Activated gamma-delta T cell treated with Interleukin-2 at 50 U/mL for 16 hours (primary cell): ENCODE data around the gene GRWD1.
"Not testable (repeated sequence)": the region's sequence is repeated elsewhere in the genome, so short reads cannot be mapped to it uniquely, and the experiment has no call there.

ENCODE experiments used
- DNase-seq: peaks from one replicate; pipeline ENCODE4 v3.0.0-alpha.2; 2020

GRWD1 gene

DNA sequence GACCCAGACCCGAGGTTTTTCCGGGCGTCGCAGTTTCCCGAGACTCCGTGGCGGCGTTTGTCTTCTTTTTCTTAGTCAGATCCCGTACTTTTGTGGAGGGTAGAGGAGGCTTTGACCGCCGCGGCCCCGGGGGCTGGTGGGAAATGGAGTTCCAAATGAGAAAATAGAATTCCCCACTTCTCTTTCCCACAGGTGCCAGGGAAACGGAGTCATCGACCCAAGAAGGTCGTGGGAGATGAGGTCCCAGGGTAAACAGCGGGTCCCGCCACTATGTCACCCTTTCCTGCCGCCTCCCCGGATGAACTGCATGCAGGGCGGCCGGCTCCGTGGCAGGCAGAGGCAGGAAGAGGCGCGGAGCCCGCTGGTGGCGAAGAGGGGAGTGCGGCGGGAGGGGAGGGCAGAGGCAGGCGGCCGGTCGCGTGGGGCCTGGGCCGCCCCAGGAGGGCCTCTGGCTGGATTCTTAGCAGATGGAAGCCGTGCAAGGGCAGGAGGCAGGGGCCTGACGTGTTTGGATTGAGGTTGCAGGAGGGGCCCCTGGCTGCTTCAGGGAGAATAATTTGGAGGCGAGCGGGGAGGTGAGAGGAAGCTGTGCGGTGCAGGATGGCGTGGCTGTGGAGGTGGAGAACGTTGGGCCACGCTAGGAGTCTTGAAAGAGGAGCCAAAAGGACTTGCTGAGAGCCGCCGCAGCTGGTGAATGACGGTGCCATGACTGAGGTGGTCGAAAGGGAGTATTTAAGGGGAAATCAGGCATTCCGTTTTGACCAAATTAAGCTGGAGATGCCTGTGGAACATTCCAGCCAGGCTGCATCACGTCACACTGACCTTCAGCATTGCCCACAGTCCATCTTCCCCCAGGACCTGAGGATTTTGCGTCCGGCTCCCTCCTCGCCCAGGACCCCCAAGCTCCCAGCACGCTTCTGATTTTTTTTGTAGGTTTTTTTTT lies 35.0 kb downstream of the GRWD1 start:
- DNase-seq = peak; percentile 53

DNA sequence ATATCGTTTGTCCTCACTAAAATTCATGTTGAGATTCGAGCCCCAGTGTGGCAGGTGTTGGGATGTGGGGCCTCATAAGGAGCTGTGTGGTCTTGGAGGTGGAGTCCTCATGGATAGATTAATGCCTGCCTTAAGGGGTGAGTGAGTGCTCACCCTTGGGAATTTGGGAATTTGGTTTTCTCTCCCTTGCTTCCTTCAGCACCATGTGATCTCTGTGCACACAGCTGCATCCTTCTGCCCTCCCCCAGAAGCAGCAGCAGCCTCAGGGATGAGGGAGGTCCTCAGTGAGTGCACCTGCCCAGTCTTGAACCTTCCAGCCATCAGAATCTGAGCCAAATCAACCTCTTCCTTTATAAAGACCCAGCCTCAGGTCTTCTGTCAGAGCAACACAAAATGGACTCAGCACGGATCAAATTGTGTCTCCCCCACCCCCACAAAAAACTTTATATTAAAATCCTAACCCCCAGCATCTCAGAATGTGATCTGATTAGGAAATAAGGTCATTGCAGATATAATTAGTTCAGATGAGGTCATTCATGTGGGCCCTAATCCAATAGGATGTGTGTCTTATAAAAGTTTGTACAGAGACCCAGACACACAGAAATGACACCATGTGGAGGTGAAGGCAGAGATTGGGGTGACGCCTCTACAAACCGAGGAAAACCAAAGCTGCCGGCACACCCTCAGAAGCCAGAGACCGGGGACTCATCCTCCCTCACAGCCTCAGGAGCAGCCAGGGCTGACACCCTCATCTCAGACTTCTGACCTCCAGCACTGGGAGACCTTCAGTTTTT lies 36.3 kb downstream of the GRWD1 start:
- DNase-seq = no peak

DNA sequence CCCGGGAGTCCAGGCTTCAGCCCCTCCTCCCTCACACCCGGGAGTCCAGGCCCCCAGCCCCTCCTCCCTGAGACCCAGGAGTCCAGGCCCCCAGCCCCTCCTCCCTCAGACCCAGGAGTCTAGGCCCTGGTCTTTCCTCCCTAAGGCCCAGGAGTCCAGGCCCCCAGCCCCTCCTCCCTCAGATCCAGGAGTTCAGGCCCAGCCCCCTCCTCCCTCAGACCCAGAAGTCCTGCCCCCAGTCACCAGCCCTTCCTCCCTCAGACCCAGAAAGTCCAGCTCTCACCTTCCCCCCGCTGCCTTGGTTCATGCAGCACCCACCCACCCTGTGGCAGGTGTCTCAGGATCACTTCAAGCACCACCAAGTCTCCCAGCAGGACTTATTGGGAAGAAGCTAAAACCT lies 37.5 kb downstream of the GRWD1 start:
- DNase-seq = no peak

DNA sequence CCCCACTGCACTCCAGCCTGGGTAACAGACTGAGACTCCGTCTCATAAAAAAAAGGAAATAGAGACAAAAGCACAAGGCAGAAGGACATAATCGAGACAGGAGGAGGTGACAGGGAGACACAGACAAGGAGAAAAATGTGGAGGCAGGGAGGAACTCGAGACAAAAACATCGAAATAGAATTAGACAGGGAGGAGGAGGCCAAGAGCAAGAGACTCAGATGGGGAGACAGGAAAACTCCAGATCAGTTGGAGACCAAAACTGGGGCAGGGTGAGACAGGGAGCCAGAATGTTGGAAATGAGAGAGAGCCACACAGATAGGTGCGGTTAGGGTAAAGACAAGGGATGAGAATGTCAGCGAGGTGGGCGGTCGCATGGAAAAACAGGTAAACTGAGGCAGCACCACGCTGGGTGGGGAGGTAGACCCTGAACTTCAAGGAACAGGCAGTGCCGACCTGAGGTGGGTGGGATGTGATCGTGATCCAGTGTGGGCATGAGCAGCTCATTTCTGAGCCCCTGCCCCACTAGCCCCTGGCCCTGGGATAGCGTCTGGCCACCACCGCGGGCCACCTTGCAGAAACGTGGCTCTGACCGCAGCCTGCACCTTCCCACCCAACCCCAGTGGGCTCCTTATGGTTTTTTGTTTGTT lies 38.6 kb downstream of the GRWD1 start:
- DNase-seq = no peak

DNA sequence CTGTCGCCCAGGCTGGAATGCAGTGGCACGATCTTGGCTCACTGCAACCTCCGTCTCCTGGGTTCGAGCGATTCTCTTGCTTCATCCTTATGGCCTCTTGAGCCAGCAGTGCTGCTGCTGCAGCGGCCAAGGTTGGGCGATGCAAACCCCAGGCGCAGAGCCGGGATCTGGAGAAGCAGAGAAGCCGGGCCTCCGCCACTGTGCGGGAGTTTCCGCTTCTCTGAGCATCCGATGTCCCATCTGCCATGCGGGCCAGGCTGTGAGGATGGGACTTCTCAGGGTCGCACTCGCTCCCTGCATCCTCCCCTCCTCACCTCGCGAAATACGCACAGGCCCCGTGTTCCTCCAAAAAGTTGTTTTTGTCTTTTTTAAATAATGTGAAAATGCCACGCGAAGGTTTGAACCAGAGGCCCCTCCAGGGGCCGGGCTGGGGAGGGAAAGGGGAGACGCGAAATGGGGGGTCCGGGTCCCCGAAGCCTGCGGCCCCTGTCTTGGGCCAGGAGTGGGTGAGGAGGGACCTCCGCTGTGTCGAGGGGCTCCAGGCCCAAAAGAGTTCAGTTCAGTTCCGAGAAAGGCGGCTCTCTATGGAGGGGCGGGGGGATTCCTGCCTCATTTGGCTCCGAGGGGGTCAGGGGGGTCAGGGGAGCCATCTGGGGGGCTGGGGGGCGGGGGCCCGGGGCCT lies 39.3 kb downstream of the GRWD1 start:
- DNase-seq = no peak

DNA sequence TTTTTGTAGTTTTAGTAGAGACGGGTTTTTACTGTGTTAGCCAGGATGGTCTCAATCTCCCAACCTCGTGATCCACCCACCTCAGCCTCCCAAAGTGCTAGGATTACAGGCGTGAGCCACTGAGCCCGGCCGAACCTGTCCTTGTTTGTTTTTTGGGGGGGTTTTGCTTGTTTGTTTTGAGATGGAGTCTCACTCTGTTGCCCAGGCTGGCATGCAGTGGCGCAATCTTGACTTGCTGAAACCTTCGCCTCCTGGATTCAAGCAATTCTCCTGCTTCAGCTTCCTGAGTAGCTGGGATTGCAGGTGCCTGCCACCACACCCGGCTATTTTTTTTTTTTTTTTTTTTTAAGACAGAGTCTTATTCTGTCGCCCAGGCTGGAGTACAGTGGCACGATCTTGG lies 40.9 kb downstream of the GRWD1 start:
- not testable (repeated sequence) for DNase-seq

DNA sequence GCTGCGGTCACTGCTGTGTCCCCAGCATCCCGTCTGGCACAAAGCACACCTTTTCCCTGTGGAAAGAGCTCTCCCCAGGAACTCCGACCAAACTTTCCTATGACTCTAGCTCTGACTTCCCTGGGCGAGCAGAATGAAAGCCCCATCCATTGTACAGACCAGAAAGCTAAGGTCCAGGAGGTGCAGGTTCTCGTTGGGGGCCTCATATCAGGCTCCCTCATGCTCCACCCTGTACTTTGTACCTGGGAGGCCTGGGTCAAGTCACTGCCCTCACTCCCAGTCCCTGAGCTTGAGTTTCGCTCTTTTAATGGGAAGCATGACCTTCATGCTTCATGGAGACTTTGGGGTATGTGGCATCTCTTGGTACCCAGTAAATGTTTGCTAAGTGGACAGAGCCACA lies 41.8 kb downstream of the GRWD1 start:
- no peak for DNase-seq

DNA sequence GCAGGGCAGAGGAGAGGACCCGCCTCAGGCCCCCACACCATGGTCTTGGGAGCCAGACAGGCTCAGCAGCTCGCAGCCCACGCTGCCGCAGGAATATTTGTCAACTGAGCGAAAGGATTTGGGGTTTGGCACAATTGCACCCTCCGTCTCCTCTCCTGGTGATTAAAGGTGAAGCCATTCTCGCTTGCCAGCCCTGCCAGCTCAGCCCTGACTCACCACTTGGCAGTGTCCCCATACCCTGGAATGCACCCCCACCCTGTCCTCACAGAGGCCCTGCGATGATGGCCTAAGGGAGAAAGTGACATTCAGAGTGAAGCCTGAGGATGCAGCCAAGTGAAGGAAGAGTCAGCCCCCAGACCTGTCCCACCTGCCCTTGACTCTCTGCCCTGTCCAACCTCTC lies 42.2 kb downstream of the GRWD1 start:
- no peak for DNase-seq

DNA sequence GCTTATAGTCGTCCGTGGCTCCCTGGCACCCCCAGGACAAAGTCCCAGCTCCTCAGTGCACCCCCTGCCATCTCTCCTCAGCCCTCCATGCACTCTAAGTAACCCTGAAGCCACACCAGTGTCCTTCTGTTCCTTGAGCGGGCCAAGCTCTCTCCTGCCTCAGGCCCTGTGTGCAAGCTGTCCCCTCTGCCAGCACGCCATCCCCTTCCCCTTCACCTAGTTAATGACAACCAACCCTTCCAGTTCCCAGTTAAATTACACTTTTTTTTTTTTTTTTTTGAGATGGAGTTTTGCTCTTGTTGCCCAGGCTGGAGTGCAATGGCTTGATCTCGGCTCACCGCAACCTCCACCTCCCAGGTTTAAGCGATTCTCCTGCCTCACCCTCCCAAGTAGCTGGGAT lies 42.7 kb downstream of the GRWD1 start:
- DNase-seq = not testable (repeated sequence)

DNA sequence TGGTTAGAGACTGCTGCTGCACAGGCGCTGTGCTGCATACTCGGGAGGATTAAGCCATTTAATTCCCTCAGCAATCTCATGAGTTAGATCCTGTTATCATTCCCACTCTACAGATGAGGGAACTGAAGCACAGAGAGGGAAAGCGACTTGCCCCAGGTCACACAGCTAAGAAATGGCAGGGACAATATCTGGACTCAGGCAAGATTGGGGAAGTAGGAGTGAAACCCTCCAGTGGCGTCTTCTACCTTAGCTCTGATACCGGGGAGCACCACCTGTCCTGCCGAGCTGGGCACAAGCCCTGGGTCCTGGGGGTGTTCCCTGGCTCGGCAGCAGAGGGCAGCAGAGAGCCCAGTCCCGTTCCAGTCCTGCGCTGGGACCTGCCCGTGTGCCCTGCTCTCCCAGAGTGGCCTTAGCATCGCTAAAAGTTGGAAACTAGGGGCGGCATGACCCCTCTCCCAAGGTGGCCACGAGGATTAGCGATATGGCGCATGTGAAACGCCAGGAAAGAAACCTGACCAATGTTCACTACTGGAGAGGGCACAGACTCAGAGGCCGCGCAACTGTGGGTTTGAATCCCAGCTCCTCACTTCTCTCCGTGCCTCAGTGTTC lies 43.9 kb downstream of the GRWD1 start:
- peak; percentile 79 for DNase-seq

DNA sequence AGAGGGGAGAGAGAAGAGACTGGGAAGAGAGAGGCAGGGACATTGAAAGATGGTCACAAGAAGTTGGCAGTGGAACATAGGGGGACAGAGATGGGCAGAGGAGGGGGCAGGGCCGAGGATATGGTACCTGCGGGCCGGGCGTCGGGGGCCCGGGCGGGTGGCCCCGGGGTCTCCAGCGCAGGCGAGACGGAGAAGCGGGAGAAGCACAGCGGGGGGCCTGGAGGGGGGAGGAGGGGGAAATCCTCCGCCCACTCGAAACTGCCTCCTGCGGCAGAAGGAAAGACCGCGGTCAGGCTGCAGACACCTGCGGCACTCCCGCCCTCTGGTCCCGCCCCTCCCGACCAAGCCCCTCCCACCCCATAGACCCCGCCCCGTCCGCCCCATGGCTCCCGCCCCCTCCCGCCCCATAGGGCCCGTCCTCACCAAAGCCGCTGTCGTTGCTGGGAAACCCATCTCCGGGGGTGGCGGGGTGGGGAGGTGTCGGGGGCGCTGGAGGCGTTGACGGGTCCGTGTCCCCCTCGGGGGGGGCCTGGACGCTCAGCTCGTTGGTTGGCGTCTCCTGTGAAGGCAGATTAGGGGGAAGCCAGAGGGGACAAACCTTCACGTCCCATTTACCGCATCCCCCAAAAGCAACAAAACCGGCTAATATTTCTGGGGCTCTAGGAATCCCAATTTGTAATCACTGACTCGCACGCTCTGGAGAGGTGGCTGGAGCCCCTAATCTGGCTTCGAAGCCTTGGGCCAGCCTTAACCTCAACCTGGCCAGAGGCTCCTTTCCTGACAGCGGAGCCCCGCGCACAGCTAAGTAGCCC lies 45.4 kb downstream of the GRWD1 start:
- peak; percentile 54 for DNase-seq

DNA sequence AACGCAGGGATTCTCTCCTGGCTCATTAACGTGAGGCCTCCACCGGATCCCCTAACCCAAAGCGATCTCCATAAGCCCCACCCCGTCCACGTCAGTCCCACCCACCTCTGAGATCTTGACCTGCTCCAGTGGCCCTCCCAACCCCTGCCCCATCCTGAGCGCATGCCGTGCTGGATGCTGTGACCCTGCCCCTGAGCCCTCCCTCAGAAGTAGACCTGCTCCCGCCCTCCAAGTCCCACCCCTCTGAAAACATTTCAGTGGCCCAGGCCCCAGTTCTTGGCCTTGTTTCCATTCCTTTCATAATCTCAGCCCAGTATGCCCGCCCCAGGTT lies 46.0 kb downstream of the GRWD1 start:
- no peak for DNase-seq

DNA sequence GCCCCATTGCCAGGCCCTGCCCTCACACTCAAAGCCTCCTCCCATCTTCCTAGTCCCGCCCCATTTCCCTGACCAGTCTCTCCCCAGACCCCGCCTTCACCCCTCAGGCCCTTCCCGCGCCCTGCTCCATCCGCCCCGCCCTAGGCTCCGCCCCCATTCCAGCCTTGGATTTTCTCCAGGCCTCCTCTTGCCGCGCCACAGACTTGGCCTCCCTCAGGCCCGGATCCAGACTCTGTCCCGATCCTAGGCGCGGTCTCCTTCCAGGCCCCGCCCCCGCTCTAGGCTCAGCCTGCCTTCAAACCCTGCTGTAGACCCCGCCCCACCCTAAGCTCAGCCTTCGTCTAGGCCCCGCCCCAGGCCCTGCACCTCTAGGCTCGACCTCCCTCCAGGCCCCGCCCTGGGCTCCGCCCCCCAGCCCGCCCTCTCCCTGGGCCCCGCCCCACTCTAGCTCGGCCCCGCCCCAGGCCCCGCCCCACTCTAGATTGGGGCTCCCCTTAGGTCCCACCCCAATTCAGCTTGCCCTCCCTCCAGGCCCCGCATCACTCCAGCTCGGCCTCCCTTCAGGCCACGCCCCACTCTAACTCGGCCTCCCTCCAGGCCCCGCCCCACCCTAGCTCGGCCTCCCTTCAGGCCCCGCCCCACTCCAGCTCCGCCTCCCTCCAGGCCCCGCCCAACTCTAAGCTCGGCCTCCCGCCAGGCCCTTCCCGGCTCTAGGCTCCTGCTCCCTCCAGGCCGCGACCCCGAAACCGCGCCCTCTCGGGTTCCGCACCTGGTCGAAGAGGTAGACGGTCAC lies 47.3 kb downstream of the GRWD1 start:
- DNase-seq = peak; percentile 72

DNA sequence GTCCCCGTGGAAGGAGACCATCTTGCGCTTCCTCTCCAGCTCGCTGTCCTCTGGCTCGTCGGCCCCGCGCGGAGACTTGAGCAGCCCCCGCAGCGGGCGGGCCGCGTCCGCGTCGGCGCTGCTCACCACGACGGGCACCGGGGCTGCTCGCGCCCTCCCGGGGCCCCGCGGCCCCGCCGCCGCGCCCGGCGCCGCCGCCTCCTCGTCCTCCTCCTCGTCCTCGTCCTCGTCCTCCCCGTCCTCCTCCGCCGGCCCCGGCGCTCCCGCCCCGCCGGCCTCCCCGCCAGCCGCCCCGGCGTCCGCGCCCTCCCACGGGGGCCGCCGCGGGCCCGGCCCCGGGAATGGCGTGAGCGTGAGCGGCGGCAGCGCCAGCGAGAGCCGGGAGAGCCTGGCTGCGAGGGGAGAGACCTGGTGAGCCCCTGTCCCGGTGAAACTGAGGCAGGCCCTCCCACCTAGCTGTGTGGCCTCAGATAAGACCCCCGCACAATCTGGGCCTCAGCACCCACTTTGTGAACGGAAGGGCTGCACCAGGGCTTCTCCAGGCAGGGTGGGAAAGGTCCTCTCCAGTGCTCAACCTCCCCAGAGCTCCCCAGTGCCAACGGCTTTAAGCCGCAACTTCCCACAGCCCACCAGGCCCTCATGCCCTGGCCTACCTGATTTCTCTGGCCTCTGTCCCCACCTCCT lies 48.1 kb downstream of the GRWD1 start:
- no peak for DNase-seq

DNA sequence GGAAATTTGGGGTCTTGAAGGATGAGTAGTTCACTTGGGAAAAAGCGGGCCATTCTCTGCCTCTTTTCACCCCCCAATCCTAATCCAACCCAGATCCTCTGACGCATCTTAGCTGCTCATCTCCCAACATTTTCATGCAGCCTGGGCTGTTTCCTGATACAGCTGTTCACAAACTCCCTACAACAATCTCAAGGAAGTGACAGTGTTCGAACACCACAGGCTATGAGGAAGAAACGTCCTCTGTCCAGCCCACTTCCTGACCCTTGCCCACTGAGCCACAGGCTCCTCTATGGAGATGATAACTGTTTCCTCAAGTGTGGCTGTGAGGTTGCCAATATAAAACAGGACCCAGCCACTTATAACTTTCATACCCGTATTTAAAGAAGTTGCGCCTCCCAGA lies 49.6 kb downstream of the GRWD1 start:
- DNase-seq = no peak

DNA sequence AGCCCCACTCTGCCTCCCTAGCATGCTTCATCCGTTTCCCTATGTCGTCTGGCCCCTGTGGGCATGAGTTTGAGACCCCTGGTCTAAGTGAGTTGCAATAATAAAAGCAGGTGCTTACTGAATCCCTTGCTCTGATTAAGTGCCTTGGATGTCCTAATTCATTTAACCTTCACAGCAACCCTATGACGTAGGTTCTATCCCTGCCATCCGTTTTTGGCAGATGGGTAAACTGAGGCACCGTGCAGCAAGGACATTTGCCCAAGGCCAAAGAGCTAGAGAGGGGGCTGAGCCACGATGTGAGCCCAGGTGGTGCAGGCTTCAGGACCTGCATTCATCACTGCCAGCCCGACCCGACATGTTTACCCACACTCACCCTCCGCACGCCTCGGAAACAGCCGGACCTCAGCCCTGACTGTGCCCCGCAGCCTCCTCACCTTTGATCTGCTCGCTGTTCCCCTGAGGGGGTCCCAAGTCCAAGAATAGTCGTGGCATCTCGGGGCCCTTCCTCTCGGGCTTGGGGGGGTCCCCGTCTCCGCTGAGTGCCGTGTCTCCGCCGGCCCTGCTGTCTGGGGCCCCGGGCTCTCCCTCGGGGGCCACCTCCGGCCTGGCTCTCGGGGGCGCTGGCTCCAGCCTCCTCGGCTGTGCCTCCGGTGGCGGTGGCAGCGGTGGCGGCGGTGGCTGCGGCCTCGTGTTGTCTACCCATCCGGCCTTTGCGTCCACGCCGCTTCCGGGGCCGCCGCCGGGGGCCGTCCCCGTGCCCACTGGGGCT lies 51.4 kb downstream of the GRWD1 start:
- no peak for DNase-seq

DNA sequence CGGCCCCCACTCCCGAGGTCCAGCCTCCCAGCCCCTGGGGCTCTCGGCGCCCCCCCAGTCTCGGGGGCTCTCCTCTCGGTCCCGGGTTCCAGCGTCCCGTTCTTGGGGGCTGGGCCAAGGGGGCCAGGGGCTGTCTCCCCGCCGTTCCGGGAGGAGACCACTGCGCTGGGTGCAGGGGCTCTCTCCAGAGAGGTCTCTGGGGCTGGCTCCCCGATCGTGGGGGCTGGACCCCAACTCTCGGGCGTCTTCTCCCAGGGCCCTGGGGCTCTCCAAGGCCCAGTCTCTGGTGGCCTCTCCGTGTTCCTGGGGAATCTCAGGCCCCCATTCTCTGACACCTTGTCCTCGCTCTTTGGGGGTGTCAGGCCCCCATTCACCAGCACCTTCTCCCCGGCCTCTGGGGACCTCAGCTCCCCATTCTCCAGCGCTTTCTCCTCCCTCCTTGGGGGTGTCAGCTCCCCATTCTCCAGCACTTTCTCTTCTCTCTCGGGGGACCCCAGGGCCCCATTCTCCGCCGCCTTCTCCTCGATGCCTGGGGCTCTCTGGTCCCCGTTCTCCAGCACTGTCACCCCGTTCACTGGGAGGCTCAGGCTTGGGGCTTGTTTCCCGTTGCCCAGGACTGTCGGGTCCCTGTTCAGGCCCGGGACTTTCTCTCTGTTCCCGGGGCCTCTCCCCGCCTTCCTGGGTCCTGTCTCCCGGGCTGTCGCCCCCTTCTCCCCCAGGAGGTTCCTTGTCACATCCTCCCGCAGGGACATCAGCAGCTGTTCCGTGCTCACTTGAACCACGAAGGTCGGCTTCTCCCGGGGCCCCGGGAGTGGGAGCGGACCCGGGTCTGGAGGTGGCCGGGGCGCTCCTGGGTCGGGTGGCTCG lies 52.2 kb downstream of the GRWD1 start:
- DNase-seq = no peak

DNA sequence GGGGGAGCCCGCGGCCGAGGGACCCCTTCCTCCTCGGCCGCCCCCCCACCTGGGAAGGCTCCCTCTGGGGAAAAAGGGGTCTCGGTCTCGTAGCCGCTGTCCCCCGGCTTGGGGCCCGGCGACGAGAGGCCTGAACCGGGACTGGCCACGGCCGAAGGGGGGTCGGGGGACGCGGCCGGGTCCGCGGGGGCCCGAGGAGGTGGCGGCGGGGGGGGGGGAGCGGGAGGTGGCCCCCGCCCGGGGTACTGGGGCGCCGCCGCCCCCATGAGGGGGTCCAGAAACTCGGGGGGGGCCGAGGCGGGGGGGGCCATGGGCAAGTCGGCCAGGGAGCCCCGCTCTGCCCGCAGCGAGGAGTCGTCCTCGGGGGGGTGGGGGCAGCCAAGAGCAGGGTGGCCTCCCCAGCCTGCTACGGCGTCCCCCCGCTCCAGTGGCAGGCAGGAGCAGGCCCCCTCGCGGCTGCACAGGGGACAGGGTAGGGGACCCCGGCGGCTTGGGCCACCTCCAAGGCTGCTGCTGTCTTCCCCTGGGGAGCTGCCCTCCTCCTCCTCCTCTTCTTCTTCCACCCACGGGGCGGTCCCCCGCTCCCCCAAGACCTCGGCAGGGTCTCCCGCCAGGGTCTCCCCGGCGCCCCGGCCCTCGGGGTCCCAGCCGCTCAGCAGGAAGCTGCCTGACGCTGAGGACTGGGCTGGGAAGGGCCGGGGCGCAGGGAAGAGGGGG lies 53.0 kb downstream of the GRWD1 start:
- DNase-seq = no peak
